ENCODE data around the gene CFAP70. TPM values are rescaled to one million over a fixed set of nuclear protein-coding genes. Genes with fewer than 3 reads are reported as not detected.

Gene CFAP70
- total RNA-seq, 1 experiment from 2014 or later, result 2.9 TPM

DNA sequence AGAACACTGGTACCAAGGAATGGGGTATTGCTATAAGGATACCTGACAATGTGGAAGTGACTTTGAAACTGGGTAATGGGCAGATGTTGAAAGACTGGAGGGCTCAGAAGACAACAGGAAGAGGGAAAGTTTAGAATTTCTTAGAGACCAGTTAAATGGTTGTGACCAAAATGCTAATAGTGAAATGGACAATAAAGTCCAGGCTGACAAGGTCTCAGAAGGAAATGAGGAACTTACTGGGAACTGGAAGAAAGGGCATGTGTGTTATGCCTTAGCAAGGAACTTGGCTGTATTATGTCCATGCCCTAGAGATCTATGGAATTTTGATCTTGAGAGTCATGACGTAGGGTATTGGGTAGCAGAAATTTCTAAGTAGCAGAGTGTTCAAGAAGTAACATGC, 152.8 kb downstream of the CFAP70 start:
- Histone ChIP-seq H3K27me3 (ENCODE audit: insufficient read depth, low read length) (no peaks in the 10 kb centered on the region), H3K9me3 (ENCODE audit: control insufficient read depth in 1 of 2, insufficient read depth in 1 of 2, low read depth in 1 of 2, low read length in 2 of 2) (no peaks in the 10 kb centered on the region), H4K20me1 (ENCODE audit: insufficient read depth) (no peaks in the 10 kb centered on the region), H3K4me2 (ENCODE audit: low read length) (no peak overlapping the region), H3K36me3 (ENCODE audit: control insufficient read depth in 1 of 2, insufficient read depth in 2 of 2, low read length in 2 of 2) (no peaks in the 10 kb centered on the region), H3K4me3 (replicated peaks in 1 of 2; ENCODE audit: low read depth in 1 of 2, low read length in 2 of 2) (no peak overlapping the region), H3K79me2 (ENCODE audit: insufficient read depth, low read length) (no peaks in the 10 kb centered on the region), H3K9ac (ENCODE audit: low read length) (no peak overlapping the region), H3K4me1 (ENCODE audit: control insufficient read depth in 1 of 2, insufficient read depth in 2 of 2, low read length in 2 of 2) (no peaks in the 10 kb centered on the region), H3K9me2 (ENCODE audit: insufficient read depth) (no peaks in the 10 kb centered on the region), H2AFZ (ENCODE audit: low read depth, low read length, poor library complexity, severe bottlenecking) (no peak overlapping the region), H3K27ac (ENCODE audit: low read depth, low read length) (no peak overlapping the region)
- TF ChIP-seq REST (IDR thresholded peaks at IDR 0.05; ENCODE audit: low read depth) (no peak), POLR2AphosphoS5 (IDR thresholded peaks at IDR 0.05; ENCODE audit: low read depth, low read length) (no peak), FOSL1 (IDR thresholded peaks at IDR 0.05; ENCODE audit: low read depth) (no peak)
- CTCF ChIA-PET, result no interaction called here
- POLR2A ChIA-PET, result no interaction called here
- RAD21 ChIA-PET (ENCODE audit: low non-redundant PET in 1 of 2, low total read pairs in 2 of 2, uncharacterized antibody in 2 of 2, unreplicated experiment in 2 of 2), result no interaction called here
- intact Hi-C loops (cut with micrococcal nuclease), result no loop called here
- BruUV-seq (replicated peaks), result no TSS peak
- ATAC-seq (no peak), DNase-seq (ENCODE audit: low read depth, low spot score) (no peak)

- no TSS peak for BruUV-seq (replicated peaks)
- TF ChIP-seq MAX (IDR thresholded peaks at IDR 0.05) (no peak), EZH2 (IDR thresholded peaks at IDR 0.05) (no peak), REST (IDR thresholded peaks at IDR 0.05; ENCODE audit: low read depth) (no peak), EGR1 (IDR thresholded peaks at IDR 0.05; ENCODE audit: low read depth) (no peak), ZNF274 (IDR thresholded peaks at IDR 0.05; ENCODE audit: low read depth, low read length) (no peak)
- H3K4me3 ChIP-seq (replicated peaks in 1 of 2; ENCODE audit: low read depth in 1 of 2, low read length in 2 of 2), result no peak overlapping the region
- H2AFZ ChIP-seq (ENCODE audit: low read depth, low read length, poor library complexity, severe bottlenecking), result no peak overlapping the region
- DNase-seq (ENCODE audit: low read depth, low spot score) (no peak), ATAC-seq (no peak)
- H3K27me3 ChIP-seq (ENCODE audit: insufficient read depth, low read length), result no peaks in the 10 kb centered on the region
- H3K9me3 ChIP-seq (ENCODE audit: control insufficient read depth in 1 of 2, insufficient read depth in 1 of 2, low read depth in 1 of 2, low read length in 2 of 2), result no peaks in the 10 kb centered on the region
- ChIA-PET RAD21 (ENCODE audit: low non-redundant PET in 1 of 2, low total read pairs in 2 of 2, uncharacterized antibody in 2 of 2, unreplicated experiment in 2 of 2) (interaction anchor here in 1 of 2 experiments (0.6 kb wide), 1 partner anchor 1558 kb away, joined by 4 read pairs; no protein-coding TSS in a partner anchor), POLR2A (no interaction called here), CTCF (no interaction called here)
- H3K4me1 ChIP-seq (ENCODE audit: control insufficient read depth in 1 of 2, insufficient read depth in 2 of 2, low read length in 2 of 2), result no peaks in the 10 kb centered on the region
- H3K79me2 ChIP-seq (ENCODE audit: insufficient read depth, low read length), result no peaks in the 10 kb centered on the region
- no peak overlapping the region for H3K4me2 ChIP-seq (ENCODE audit: low read length)
- no peaks in the 10 kb centered on the region for H3K36me3 ChIP-seq (ENCODE audit: control insufficient read depth in 1 of 2, insufficient read depth in 2 of 2, low read length in 2 of 2)
- H3K27ac ChIP-seq (ENCODE audit: low read depth, low read length), result no peak overlapping the region
- intact Hi-C loops (cut with micrococcal nuclease), result no loop called here
- H3K9ac ChIP-seq (ENCODE audit: low read length), result no peak overlapping the region
- H3K9me2 ChIP-seq (ENCODE audit: insufficient read depth), result no peaks in the 10 kb centered on the region
- no peaks in the 10 kb centered on the region for H4K20me1 ChIP-seq (ENCODE audit: insufficient read depth)
Measured at GRCh38 chr10:73205081-73205480, 153.6 kb downstream of the CFAP70 start.
